NCI-H82 treated with DMSO at 0.1 percent for 48 hours (cell line): ENCODE data around the gene ORM2.
"Not testable (repeated sequence)": the region's sequence is repeated elsewhere in the genome, so short reads cannot be mapped to it uniquely, and the experiment has no call there.

ENCODE experiments used
- DNase-seq: peaks from one replicate; lab custom pipeline; 2025; ENCODE audit not compliant: unreplicated experiment; lab: John Stamatoyannopoulos, UW

The ORM2 gene

GRCh38 chr9:114329625-114330022, at the start of gene ORM2:
TSS of gene ORM2 (plus strand) at chr9:114329869. CDS start at chr9:114329905, 36 bp downstream.
- DNase-seq, result not testable (repeated sequence)

GRCh38 chr9:114280636-114281472, 48.8 kb upstream of the ORM2 start:
- no peak for DNase-seq

GRCh38 chr9:114281473-114282103, 48.1 kb upstream of the ORM2 start:
- no peak for DNase-seq

GRCh38 chr9:114282104-114282485, 47.6 kb upstream of the ORM2 start:
- DNase-seq, result no peak

- DNase-seq, result no peak
These were observed 47.2 kb upstream of the ORM2 start for GRCh38 chr9:114282507-114282906.

GRCh38 chr9:114282926-114283325, 46.7 kb upstream of the ORM2 start:
- no peak for DNase-seq

GRCh38 chr9:114283551-114284111, 46.0 kb upstream of the ORM2 start:
- no peak for DNase-seq

- no peak for DNase-seq
These were observed 45.2 kb upstream of the ORM2 start for GRCh38 chr9:114284316-114285060.

- no peak for DNase-seq
These were observed 44.4 kb upstream of the ORM2 start for GRCh38 chr9:114285166-114285867.

GRCh38 chr9:114286146-114286679, 43.5 kb upstream of the ORM2 start:
- no peak for DNase-seq

- DNase-seq, result no peak
These were observed 42.5 kb upstream of the ORM2 start for GRCh38 chr9:114287001-114287762.

- DNase-seq, result no peak
These were observed 41.9 kb upstream of the ORM2 start for GRCh38 chr9:114287763-114288192.

- no peak for DNase-seq
These were observed 41.2 kb upstream of the ORM2 start for GRCh38 chr9:114288193-114289091.

GRCh38 chr9:114289106-114289505, 40.6 kb upstream of the ORM2 start:
- DNase-seq, result no peak

GRCh38 chr9:114289571-114290481, 39.8 kb upstream of the ORM2 start:
- DNase-seq, result no peak

GRCh38 chr9:114290561-114290986, 39.1 kb upstream of the ORM2 start:
- no peak for DNase-seq

GRCh38 chr9:114291064-114291474, 38.6 kb upstream of the ORM2 start:
- peak; percentile 5 for DNase-seq
